Endothelial cell of umbilical vein (primary cell): ENCODE data around the gene TIGD1. TPM values are rescaled to one million over a fixed set of nuclear protein-coding genes. Genes with fewer than 3 reads are reported as not detected.

ENCODE experiments used
- BruUV-seq: library from RNA; stranded (reverse); fragments of 400-500 nt; replicated peaks from 2 replicates; lab custom pipeline; 2021; lab: Mats Ljungman, UMichigan
- CTCF ChIA-PET: fragments of 300-600, 350-600 bp; sonication (Branson Sonifier 250); formaldehyde crosslinking; loops from one replicate; lab custom pipeline; 2021; ENCODE audit warnings: antibody characterized with exemption, inconsistent platforms; lab: Charles Lee
- POLR2A ChIA-PET: fragments of 300-600, 350-600 bp; sonication (Branson Sonifier 250); formaldehyde crosslinking; loops from one replicate; lab custom pipeline; 2021; ENCODE audit warnings: antibody characterized with exemption, inconsistent platforms; lab: Charles Lee
- DNase-seq: peaks from one replicate; pipeline ENCODE4 v3.0.0-alpha.2; 2011; ENCODE audit warnings: low read depth, low spot score
- FAIRE-seq: peaks from 2 replicates; lab custom pipeline; 2011; peaks lifted over from hg19 to GRCh38; lab: Jason Lieb, UNC
- H2AFZ ChIP-seq: 2 replicates; pipeline ENCODE4 v1.6.0; 2012; ENCODE audit warnings: low read depth, low read length, control low read depth, inconsistent platforms
- H3K27ac ChIP-seq: 2 replicates; pipeline ENCODE4 v1.5.1; 2011; ENCODE audit warnings: low read depth, mild to moderate bottlenecking, control low read depth, low read length, moderate library complexity; ENCODE audit not compliant: insufficient read depth
- H3K27me3 ChIP-seq, 2 experiments: 2 replicates each; pipeline versions ENCODE4 v1.6.0 to v1.6.1; 2011; ENCODE audit warnings: low read length in 2 of 2, mixed read lengths in 1 of 2; ENCODE audit not compliant: control insufficient read depth in 2 of 2, insufficient read depth in 2 of 2
- H3K36me3 ChIP-seq, 2 experiments: 2 replicates in 1 of 2; 3 replicates in 1 of 2; pipeline ENCODE4 v1.5.1; 2011; ENCODE audit warnings: low read length in 2 of 2, mild to moderate bottlenecking in 1 of 2, moderate library complexity in 1 of 2; ENCODE audit not compliant: control insufficient read depth in 2 of 2, insufficient read depth in 2 of 2; ENCODE audit errors: extremely low read depth in 1 of 2
- H3K4me1 ChIP-seq: 3 replicates; pipeline ENCODE4 v1.5.1; 2011; ENCODE audit warnings: mild to moderate bottlenecking, low read length; ENCODE audit not compliant: control insufficient read depth, insufficient read depth; ENCODE audit errors: extremely low read depth
- H3K4me2 ChIP-seq: 2 replicates; pipeline ENCODE4 v1.6.1; 2011; ENCODE audit warnings: low read length, control low read depth, mixed read lengths; ENCODE audit not compliant: insufficient read depth
- H3K4me3 ChIP-seq, 3 experiments: fragments of 200-600 bp in 1 of 3; sonication (generic), shearing (Covaris generic) in 1 of 3; replicated peaks in 1 of 3; 2 replicates each; pipeline ENCODE4 v1.5.1; 2011 to 2016; ENCODE audit warnings: control low read depth in 3 of 3, low read length in 3 of 3, mild to moderate bottlenecking in 2 of 3, inconsistent platforms in 1 of 3, low read depth in 1 of 3, moderate library complexity in 1 of 3; ENCODE audit not compliant: insufficient read depth in 1 of 3
- H3K79me2 ChIP-seq: 2 replicates; pipeline ENCODE4 v1.6.0; 2012; ENCODE audit warnings: low read length, inconsistent platforms; ENCODE audit not compliant: control insufficient read depth, insufficient read depth
- H3K9ac ChIP-seq: replicated peaks from 2 replicates; pipeline ENCODE3; 2011; ENCODE audit warnings: low read length, control low read depth; ENCODE audit not compliant: insufficient read depth; ENCODE audit errors: extremely low read depth
- H3K9me1 ChIP-seq: replicated peaks from 3 replicates; pipeline ENCODE4 v1.6.0; 2011; ENCODE audit warnings: mild to moderate bottlenecking, low read length; ENCODE audit not compliant: control insufficient read depth, insufficient read depth; ENCODE audit errors: extremely low read depth
- H3K9me3 ChIP-seq: replicated peaks from 2 replicates; pipeline ENCODE4 v1.5.1; 2012; ENCODE audit warnings: low read length, inconsistent platforms; ENCODE audit not compliant: control insufficient read depth, insufficient read depth
- H4K20me1 ChIP-seq: replicated peaks from 2 replicates; pipeline ENCODE3; 2011; ENCODE audit warnings: mild to moderate bottlenecking, low read length; ENCODE audit not compliant: control insufficient read depth, insufficient read depth; ENCODE audit errors: extremely low read depth
- CTCF ChIP-seq, 2 donors: IDR thresholded peaks; 1 replicate in 1 of 2; 2 replicates in 1 of 2; pipeline ENCODE4 v1.5.1; 2011; ENCODE audit warnings: low read length in 2 of 2, mild to moderate bottlenecking in 2 of 2, moderate library complexity in 2 of 2, control low read depth in 1 of 2, inconsistent platforms in 1 of 2, low read depth in 1 of 2; ENCODE audit not compliant: insufficient read depth in 1 of 2; ENCODE audit errors: extremely low read depth in 1 of 2
- EZH2 ChIP-seq: IDR thresholded peaks from 2 replicates; pipeline ENCODE4 v1.6.1; 2012; ENCODE audit warnings: borderline replicate concordance, low read depth, mild to moderate bottlenecking, moderate library complexity, low read length, inconsistent platforms; ENCODE audit not compliant: severe bottlenecking
- FOS ChIP-seq: IDR thresholded peaks from 2 replicates; pipeline ENCODE4 v1.6.1; 2011; ENCODE audit warnings: mild to moderate bottlenecking, low read length, moderate library complexity, borderline replicate concordance; ENCODE audit not compliant: insufficient read depth
- GATA2 ChIP-seq: IDR thresholded peaks from 2 replicates; pipeline ENCODE4 v1.7.0; 2011; ENCODE audit warnings: low read depth, mild to moderate bottlenecking, moderate library complexity, mixed read lengths, low read length; ENCODE audit not compliant: insufficient read length, insufficient read depth
- JUN ChIP-seq: IDR thresholded peaks from 2 replicates; pipeline ENCODE4 v1.6.1; 2011; ENCODE audit warnings: borderline replicate concordance, low read depth; ENCODE audit not compliant: insufficient read length, insufficient read depth
- MAX ChIP-seq: IDR thresholded peaks from 2 replicates; pipeline ENCODE4 v1.6.1; 2011; ENCODE audit not compliant: insufficient read depth, insufficient read length
- MYC ChIP-seq: IDR thresholded peaks from one replicate; pipeline ENCODE4 v1.6.1; 2011; ENCODE audit warnings: mild to moderate bottlenecking, low read depth, low read length
- POLR2A ChIP-seq: IDR thresholded peaks from 2 replicates; pipeline ENCODE4 v1.6.1; 2012; ENCODE audit warnings: low read depth, mild to moderate bottlenecking, control low read depth, low read length
- POLR2AphosphoS5 ChIP-seq: IDR thresholded peaks from 2 replicates; pipeline ENCODE4 v1.6.1; 2012; ENCODE audit warnings: low read depth, mild to moderate bottlenecking, control low read depth, low read length, moderate library complexity; ENCODE audit not compliant: insufficient read depth
- dilution Hi-C: fragments of 300-500 bp; cut with MboI; formaldehyde crosslinking; loops from one replicate; pipeline ENCODE4 v1.15.0; 2019; ENCODE audit warnings: low sequenced_read_pairs; ENCODE audit not compliant: extremely low pct_ligation_motif_present
- intact Hi-C: fragments of 100-400 bp; cut with micrococcal nuclease; formaldehyde crosslinking; loops from one replicate; pipeline ENCODE4 v1.10.0; 2022
- polyA plus RNA-seq, 4 experiments: library from polyadenylated mRNA; depleted of rRNA in 3 of 4; stranded (reverse) in 3 of 4; unstranded in 1 of 4; fragments of >200 nt; gene quantifications; 2 replicates each; pipeline versions ENCODE4 v1.2.1 to v1.2.3, GENCODE V29; 2011 to 2012; ENCODE audit warnings: missing spikeins in 1 of 4
- total RNA-seq: library from RNA; stranded (reverse); gene quantifications from 2 replicates; pipeline ENCODE4 v1.2.3, GENCODE V29; 2021

The TIGD1 gene
- total and polyA plus RNA-seq, 2 donors (not counting 3 experiments of a cell fraction or from before 2014, with no cell fraction given) = 1.6 to 3.3 TPM

- BruUV-seq = no TSS peak
- Histone ChIP-seq H3K79me2 (no peaks in the 10 kb centered on the region), H3K9ac (no peak overlapping the region), H3K27ac (no peak overlapping the region), H3K4me1 (no peaks in the 10 kb centered on the region), H4K20me1 (no peaks in the 10 kb centered on the region), H3K4me3 (no peak overlapping the region), H3K27me3 (peaks cover 35 to 36% of the 10 kb centered on the region in 2 experiments), H3K4me2 (no peak overlapping the region), H3K9me3 (no peaks in the 10 kb centered on the region), H3K9me1 (no peaks in the 10 kb centered on the region), H2AFZ (no peak overlapping the region), H3K36me3 (no peaks in the 10 kb centered on the region)
- DNase-seq = no peak
- dilution Hi-C loops = no loop called here
- intact Hi-C loops = no loop called here
- FAIRE-seq = no peak
- CTCF ChIA-PET = no interaction called here
- POLR2A ChIA-PET = no interaction called here
- TF ChIP-seq CTCF (IDR thresholded peaks at IDR 0.05; ENCODE audit: extremely low read depth in 1 of 2, insufficient read depth in 1 of 2, low read depth in 1 of 2, low read length in 2 of 2) (no peak), JUN (no peak), POLR2AphosphoS5 (no peak), EZH2 (peak; percentile 16), POLR2A (no peak), FOS (no peak)
Observed at GRCh38 chr2:232505856-232506255, 44.5 kb downstream of the TIGD1 start.

- no TSS peak for BruUV-seq
- intact Hi-C loops (no loop called here), dilution Hi-C loops (no loop called here)
- no peaks in the 10 kb centered on the region for H3K36me3 ChIP-seq
- FAIRE-seq (no peak), DNase-seq (no peak)
- no peaks in the 10 kb centered on the region for H3K9me3 ChIP-seq
- no peaks in the 10 kb centered on the region for H4K20me1 ChIP-seq
- no peak overlapping the region for H3K4me2 ChIP-seq
- H2AFZ ChIP-seq = no peak overlapping the region
- H3K79me2 ChIP-seq = no peaks in the 10 kb centered on the region
- ChIA-PET CTCF (no interaction called here), POLR2A (no interaction called here)
- no peaks in the 10 kb centered on the region for H3K4me1 ChIP-seq
- H3K27ac ChIP-seq = no peak overlapping the region
- no peak overlapping the region for H3K4me3 ChIP-seq
- H3K9me1 ChIP-seq = no peaks in the 10 kb centered on the region
- H3K27me3 ChIP-seq = peaks cover 35 to 36% of the 10 kb centered on the region in 2 experiments
- H3K9ac ChIP-seq = no peak overlapping the region
- TF ChIP-seq FOS = no peak
- TF ChIP-seq POLR2A = no peak
- no peak for TF ChIP-seq JUN
- no peak for TF ChIP-seq MAX
- no peak for TF ChIP-seq POLR2AphosphoS5
- TF ChIP-seq MYC = no peak
- TF ChIP-seq EZH2 = no peak
- TF ChIP-seq CTCF (IDR thresholded peaks at IDR 0.05; ENCODE audit: extremely low read depth in 1 of 2, insufficient read depth in 1 of 2, low read depth in 1 of 2, low read length in 2 of 2) = no peak
- TF ChIP-seq GATA2 = no peak
Observed at GRCh38 chr2:232504438-232504837, 45.9 kb downstream of the TIGD1 start.
